ENCODE results near the gene KIDINS220. TPM values are rescaled to one million over a fixed set of nuclear protein-coding genes. Genes with fewer than 3 reads are reported as not detected.

Gene KIDINS220
- total and polyA plus RNA-seq, 2 of the 13 experiments (the other 11 are each of a cell fraction or from before 2014, with no cell fraction given) = 25.2 to 32.3 TPM

DNA sequence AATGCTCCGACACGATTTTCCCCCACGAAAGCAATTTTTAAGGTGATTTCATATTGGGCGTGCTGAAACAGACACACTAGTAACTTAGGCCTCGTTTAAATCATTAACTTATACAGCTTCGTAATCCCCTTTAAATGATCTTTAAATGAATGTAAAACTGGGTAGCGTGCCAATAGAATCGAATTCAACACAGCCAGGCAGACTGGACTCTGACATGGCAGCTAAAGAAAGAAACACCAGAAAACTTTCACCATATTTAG, 157.9 kb downstream of the KIDINS220 start (continued):
- TF ChIP-seq, protein P1, sequence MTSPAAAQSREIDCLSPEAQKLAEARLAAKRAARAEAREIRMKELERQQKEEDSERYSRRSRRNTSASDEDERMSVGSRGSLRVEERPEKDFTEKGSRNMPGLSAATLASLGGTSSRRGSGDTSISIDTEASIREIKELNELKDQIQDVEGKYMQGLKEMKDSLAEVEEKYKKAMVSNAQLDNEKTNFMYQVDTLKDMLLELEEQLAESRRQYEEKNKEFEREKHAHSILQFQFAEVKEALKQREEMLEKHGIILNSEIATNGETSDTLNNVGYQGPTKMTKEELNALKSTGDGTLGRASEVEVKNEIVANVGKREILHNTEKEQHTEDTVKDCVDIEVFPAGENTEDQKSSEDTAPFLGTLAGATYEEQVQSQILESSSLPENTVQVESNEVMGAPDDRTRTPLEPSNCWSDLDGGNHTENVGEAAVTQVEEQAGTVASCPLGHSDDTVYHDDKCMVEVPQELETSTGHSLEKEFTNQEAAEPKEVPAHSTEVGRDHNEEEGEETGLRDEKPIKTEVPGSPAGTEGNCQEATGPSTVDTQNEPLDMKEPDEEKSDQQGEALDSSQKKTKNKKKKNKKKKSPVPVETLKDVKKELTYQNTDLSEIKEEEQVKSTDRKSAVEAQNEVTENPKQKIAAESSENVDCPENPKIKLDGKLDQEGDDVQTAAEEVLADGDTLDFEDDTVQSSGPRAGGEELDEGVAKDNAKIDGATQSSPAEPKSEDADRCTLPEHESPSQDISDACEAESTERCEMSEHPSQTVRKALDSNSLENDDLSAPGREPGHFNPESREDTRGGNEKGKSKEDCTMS (CRISPR knock-in tag; conservative IDR thresholded peaks at IDR 0.05) = no peak
- no peak for TF ChIP-seq ERF (CRISPR knock-in tag; IDR thresholded peaks at IDR 0.05)

Other genes starting within 250 kb of the KIDINS220 start
- 214 and 258 TPM in 2 replicates for gene ID2, start 155.6 kb downstream of the KIDINS220 start, total RNA-seq (2016; rRNA removed; fragmentation: Illumina TruSeq; extraction: Trizol)
- gene ID2, start 155.6 kb downstream of the KIDINS220 start, polyA plus RNA-seq (2011; rRNA removed) = 610 and 719 TPM in 2 replicates
- 0.11 TPM in 2 replicates for gene MBOAT2, start 166.1 kb upstream of the KIDINS220 start, total RNA-seq (2016; rRNA removed; fragmentation: Illumina TruSeq; extraction: Trizol)
- 0.09 and 0.36 TPM in 2 replicates for gene MBOAT2, start 166.1 kb upstream of the KIDINS220 start, polyA plus RNA-seq (2011; rRNA removed)

Measured in HepG2 (cell line).